WTC11 (cell line): ENCODE results near the gene ZNF445. TPM values are rescaled to one million over a fixed set of nuclear protein-coding genes. Genes with fewer than 3 reads are reported as not detected.
A peak's percentile ranks its signal among the peaks of the same experiment; 100 is the strongest.

Source experiments
- ATAC-seq: fragments of 200-7000 bp; cut with Tn5 transposase; 2 replicates; pipeline ENCODE4 v1.10.0; 2021; ENCODE audit warnings: mild to moderate bottlenecking, moderate library complexity
- CTCF ChIA-PET: fragments of 300-600 bp; sonication (Branson Sonifier 250); formaldehyde crosslinking; loops from one replicate; lab custom pipeline; 2021; ENCODE audit warnings: antibody characterized with exemption; lab: Charles Lee
- POLR2A ChIA-PET: fragments of 350-600 bp; sonication (Branson Sonifier 250); formaldehyde crosslinking; loops from one replicate; lab custom pipeline; 2021; ENCODE audit warnings: antibody characterized with exemption; lab: Charles Lee
- DNase-seq: peaks from one replicate; pipeline ENCODE4 v3.0.0; 2021; ENCODE audit warnings: low spot score
- H3K27ac Mint-ChIP-seq: 2 replicates; pipeline ENCODE4 v1.8.0; 2021; ENCODE audit warnings: mixed read lengths
- H3K27me3 Mint-ChIP-seq: 2 replicates; pipeline ENCODE4 v1.8.0; 2021; ENCODE audit warnings: low read depth, mild to moderate bottlenecking, moderate library complexity, mixed read lengths
- H3K36me3 Mint-ChIP-seq: 2 replicates; pipeline ENCODE4 v1.8.0; 2021; ENCODE audit warnings: mixed read lengths
- H3K4me1 Mint-ChIP-seq: 2 replicates; pipeline ENCODE4 v1.8.0; 2022; ENCODE audit warnings: mixed read lengths
- H3K4me3 Mint-ChIP-seq: 2 replicates; pipeline ENCODE4 v1.8.0; 2021; ENCODE audit warnings: mild to moderate bottlenecking, moderate library complexity, mixed read lengths
- H3K9me3 Mint-ChIP-seq: 2 replicates; pipeline ENCODE4 v1.8.0; 2021; ENCODE audit warnings: mixed read lengths
- ATF1 ChIP-seq: sonication (generic); formaldehyde crosslinking; IDR thresholded peaks from 2 replicates; pipeline ENCODE4 v1.8.1; 2023; ENCODE audit warnings: mild to moderate bottlenecking, moderate library complexity, missing genetic modification reagents
- CBFB ChIP-seq: sonication (generic); formaldehyde crosslinking; IDR thresholded peaks from 2 replicates; pipeline ENCODE4 v1.8.1; 2022; ENCODE audit warnings: mild to moderate bottlenecking, low read depth, missing genetic modification reagents
- GABPB1 ChIP-seq: sonication (generic); formaldehyde crosslinking; IDR thresholded peaks from 2 replicates; pipeline ENCODE4 v1.8.1; 2023; ENCODE audit warnings: mild to moderate bottlenecking, missing genetic modification reagents
- MYBL2 ChIP-seq: sonication (generic); formaldehyde crosslinking; IDR thresholded peaks from 2 replicates; pipeline ENCODE4 v1.8.1; 2023; ENCODE audit warnings: mild to moderate bottlenecking, moderate library complexity, missing genetic modification reagents
- NFYB ChIP-seq: sonication (generic); formaldehyde crosslinking; conservative IDR thresholded peaks from 2 replicates; pipeline ENCODE4 v1.8.0; 2022; ENCODE audit warnings: low read depth, missing genetic modification reagents
- NR2C2 ChIP-seq: sonication (generic); formaldehyde crosslinking; IDR thresholded peaks from 2 replicates; pipeline ENCODE4 v1.8.0; 2022; ENCODE audit warnings: mild to moderate bottlenecking, missing genetic modification reagents
- TCF7 ChIP-seq: sonication (generic); formaldehyde crosslinking; IDR thresholded peaks from 2 replicates; pipeline ENCODE4 v1.8.0; 2022; ENCODE audit warnings: mild to moderate bottlenecking, low read depth, missing genetic modification reagents, moderate library complexity
- ZNF121 ChIP-seq: sonication (generic); formaldehyde crosslinking; IDR thresholded peaks from 2 replicates; pipeline ENCODE4 v1.8.0; 2023; ENCODE audit warnings: missing genetic modification reagents
- ZNF138 ChIP-seq: sonication (generic); formaldehyde crosslinking; conservative IDR thresholded peaks from 2 replicates; pipeline ENCODE4 v1.8.1; 2022; ENCODE audit warnings: mild to moderate bottlenecking, moderate library complexity, missing genetic modification reagents
- ZNF416 ChIP-seq: fragments of 250-450 bp; sonication (Bioruptor Pico); IDR thresholded peaks from 2 replicates; pipeline ENCODE4 v1.9.0; 2021; ENCODE audit warnings: mild to moderate bottlenecking, inconsistent platforms
- total RNA-seq: library from RNA; stranded (reverse); gene quantifications from 3 replicates; pipeline ENCODE4 v1.2.3, GENCODE V29; 2021
- TF ChIP-seq, protein P1 (sequence below): sonication (generic); formaldehyde crosslinking; conservative IDR thresholded peaks from 2 replicates; pipeline ENCODE4 v1.8.1; 2023; ENCODE audit warnings: mild to moderate bottlenecking, low read depth, missing genetic modification reagents, moderate library complexity
- TF ChIP-seq, protein P2 (sequence below): fragments of 250-450 bp; sonication (Bioruptor Pico); IDR thresholded peaks from 2 replicates; pipeline ENCODE4 v2.1.2; 2022; ENCODE audit warnings: mild to moderate bottlenecking, moderate library complexity
- TF ChIP-seq, protein P3 (sequence below): fragments of 250-450 bp; sonication (Bioruptor Pico); IDR thresholded peaks from 2 replicates; pipeline ENCODE4 v1.9.0; 2021; ENCODE audit warnings: mild to moderate bottlenecking
- TF ChIP-seq, protein P4 (sequence below): fragments of 250-450 bp; sonication (Bioruptor Pico); IDR thresholded peaks from 2 replicates; pipeline ENCODE4 v1.9.0; 2021; ENCODE audit warnings: mild to moderate bottlenecking, borderline replicate concordance
- TF ChIP-seq, protein P5 (sequence below): fragments of 200-600 bp; IDR thresholded peaks from 2 replicates; pipeline ENCODE4 v1.8.0; 2022; ENCODE audit warnings: antibody characterized with exemption

ZNF445 gene
- total RNA-seq, 1 experiment from 2014 or later = 20.3 TPM

DNA sequence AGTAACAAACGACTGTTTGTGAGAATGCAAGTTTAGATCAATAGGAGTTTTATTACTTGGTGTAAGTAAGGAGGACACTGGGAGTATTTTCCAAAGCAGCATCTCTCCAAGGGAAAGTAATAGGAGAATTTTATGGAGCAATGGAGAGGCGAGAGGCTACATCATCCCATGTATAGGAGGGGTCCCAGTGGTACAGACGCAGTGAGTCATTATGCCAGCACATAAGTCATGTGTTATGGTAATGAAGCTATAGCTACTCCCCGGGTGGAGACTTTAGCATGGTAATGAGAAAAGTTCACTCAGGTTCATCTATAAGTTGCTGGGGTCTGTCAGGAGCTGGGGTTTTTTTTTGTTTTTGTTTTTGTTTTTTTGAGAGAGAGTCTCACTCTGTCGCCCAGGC lies 29.5 kb upstream of the ZNF445 start:
- H3K27ac Mint-ChIP-seq = no peak overlapping the region; the same call in 1 of the 2 replicates
- TF ChIP-seq, protein P1, sequence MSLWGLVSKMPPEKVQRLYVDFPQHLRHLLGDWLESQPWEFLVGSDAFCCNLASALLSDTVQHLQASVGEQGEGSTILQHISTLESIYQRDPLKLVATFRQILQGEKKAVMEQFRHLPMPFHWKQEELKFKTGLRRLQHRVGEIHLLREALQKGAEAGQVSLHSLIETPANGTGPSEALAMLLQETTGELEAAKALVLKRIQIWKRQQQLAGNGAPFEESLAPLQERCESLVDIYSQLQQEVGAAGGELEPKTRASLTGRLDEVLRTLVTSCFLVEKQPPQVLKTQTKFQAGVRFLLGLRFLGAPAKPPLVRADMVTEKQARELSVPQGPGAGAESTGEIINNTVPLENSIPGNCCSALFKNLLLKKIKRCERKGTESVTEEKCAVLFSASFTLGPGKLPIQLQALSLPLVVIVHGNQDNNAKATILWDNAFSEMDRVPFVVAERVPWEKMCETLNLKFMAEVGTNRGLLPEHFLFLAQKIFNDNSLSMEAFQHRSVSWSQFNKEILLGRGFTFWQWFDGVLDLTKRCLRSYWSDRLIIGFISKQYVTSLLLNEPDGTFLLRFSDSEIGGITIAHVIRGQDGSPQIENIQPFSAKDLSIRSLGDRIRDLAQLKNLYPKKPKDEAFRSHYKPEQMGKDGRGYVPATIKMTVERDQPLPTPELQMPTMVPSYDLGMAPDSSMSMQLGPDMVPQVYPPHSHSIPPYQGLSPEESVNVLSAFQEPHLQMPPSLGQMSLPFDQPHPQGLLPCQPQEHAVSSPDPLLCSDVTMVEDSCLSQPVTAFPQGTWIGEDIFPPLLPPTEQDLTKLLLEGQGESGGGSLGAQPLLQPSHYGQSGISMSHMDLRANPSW (CRISPR knock-in tag) = no peak
- TF ChIP-seq ZNF138 (CRISPR knock-in tag) (no peak), TCF7 (CRISPR knock-in tag) (no peak), GABPB1 (CRISPR knock-in tag) (no peak), ZNF416 (CRISPR knock-in tag) (no peak), CBFB (no peak), ATF1 (no peak), NR2C2 (CRISPR knock-in tag) (no peak), ZNF121 (CRISPR knock-in tag) (no peak), NFYB (CRISPR knock-in tag) (no peak), MYBL2 (CRISPR knock-in tag) (no peak)
- TF ChIP-seq, protein P2, sequence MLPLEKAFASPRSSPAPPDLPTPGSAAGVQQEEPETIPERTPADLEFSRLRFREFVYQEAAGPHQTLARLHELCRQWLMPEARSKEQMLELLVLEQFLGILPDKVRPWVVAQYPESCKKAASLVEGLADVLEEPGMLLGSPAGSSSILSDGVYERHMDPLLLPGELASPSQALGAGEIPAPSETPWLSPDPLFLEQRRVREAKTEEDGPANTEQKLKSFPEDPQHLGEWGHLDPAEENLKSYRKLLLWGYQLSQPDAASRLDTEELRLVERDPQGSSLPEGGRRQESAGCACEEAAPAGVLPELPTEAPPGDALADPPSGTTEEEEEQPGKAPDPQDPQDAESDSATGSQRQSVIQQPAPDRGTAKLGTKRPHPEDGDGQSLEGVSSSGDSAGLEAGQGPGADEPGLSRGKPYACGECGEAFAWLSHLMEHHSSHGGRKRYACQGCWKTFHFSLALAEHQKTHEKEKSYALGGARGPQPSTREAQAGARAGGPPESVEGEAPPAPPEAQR (CRISPR knock-in tag) = no peak
- TF ChIP-seq, protein P3, sequence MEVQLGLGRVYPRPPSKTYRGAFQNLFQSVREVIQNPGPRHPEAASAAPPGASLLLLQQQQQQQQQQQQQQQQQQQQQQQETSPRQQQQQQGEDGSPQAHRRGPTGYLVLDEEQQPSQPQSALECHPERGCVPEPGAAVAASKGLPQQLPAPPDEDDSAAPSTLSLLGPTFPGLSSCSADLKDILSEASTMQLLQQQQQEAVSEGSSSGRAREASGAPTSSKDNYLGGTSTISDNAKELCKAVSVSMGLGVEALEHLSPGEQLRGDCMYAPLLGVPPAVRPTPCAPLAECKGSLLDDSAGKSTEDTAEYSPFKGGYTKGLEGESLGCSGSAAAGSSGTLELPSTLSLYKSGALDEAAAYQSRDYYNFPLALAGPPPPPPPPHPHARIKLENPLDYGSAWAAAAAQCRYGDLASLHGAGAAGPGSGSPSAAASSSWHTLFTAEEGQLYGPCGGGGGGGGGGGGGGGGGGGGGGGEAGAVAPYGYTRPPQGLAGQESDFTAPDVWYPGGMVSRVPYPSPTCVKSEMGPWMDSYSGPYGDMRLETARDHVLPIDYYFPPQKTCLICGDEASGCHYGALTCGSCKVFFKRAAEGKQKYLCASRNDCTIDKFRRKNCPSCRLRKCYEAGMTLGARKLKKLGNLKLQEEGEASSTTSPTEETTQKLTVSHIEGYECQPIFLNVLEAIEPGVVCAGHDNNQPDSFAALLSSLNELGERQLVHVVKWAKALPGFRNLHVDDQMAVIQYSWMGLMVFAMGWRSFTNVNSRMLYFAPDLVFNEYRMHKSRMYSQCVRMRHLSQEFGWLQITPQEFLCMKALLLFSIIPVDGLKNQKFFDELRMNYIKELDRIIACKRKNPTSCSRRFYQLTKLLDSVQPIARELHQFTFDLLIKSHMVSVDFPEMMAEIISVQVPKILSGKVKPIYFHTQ = no peak
- TF ChIP-seq, protein P4, sequence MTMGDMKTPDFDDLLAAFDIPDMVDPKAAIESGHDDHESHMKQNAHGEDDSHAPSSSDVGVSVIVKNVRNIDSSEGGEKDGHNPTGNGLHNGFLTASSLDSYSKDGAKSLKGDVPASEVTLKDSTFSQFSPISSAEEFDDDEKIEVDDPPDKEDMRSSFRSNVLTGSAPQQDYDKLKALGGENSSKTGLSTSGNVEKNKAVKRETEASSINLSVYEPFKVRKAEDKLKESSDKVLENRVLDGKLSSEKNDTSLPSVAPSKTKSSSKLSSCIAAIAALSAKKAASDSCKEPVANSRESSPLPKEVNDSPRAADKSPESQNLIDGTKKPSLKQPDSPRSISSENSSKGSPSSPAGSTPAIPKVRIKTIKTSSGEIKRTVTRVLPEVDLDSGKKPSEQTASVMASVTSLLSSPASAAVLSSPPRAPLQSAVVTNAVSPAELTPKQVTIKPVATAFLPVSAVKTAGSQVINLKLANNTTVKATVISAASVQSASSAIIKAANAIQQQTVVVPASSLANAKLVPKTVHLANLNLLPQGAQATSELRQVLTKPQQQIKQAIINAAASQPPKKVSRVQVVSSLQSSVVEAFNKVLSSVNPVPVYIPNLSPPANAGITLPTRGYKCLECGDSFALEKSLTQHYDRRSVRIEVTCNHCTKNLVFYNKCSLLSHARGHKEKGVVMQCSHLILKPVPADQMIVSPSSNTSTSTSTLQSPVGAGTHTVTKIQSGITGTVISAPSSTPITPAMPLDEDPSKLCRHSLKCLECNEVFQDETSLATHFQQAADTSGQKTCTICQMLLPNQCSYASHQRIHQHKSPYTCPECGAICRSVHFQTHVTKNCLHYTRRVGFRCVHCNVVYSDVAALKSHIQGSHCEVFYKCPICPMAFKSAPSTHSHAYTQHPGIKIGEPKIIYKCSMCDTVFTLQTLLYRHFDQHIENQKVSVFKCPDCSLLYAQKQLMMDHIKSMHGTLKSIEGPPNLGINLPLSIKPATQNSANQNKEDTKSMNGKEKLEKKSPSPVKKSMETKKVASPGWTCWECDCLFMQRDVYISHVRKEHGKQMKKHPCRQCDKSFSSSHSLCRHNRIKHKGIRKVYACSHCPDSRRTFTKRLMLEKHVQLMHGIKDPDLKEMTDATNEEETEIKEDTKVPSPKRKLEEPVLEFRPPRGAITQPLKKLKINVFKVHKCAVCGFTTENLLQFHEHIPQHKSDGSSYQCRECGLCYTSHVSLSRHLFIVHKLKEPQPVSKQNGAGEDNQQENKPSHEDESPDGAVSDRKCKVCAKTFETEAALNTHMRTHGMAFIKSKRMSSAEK = no peak
- TF ChIP-seq, protein P5, sequence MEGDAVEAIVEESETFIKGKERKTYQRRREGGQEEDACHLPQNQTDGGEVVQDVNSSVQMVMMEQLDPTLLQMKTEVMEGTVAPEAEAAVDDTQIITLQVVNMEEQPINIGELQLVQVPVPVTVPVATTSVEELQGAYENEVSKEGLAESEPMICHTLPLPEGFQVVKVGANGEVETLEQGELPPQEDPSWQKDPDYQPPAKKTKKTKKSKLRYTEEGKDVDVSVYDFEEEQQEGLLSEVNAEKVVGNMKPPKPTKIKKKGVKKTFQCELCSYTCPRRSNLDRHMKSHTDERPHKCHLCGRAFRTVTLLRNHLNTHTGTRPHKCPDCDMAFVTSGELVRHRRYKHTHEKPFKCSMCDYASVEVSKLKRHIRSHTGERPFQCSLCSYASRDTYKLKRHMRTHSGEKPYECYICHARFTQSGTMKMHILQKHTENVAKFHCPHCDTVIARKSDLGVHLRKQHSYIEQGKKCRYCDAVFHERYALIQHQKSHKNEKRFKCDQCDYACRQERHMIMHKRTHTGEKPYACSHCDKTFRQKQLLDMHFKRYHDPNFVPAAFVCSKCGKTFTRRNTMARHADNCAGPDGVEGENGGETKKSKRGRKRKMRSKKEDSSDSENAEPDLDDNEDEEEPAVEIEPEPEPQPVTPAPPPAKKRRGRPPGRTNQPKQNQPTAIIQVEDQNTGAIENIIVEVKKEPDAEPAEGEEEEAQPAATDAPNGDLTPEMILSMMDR = no peak
- TF ChIP-seq, all 79 proteins: peak for 0
- H3K36me3 Mint-ChIP-seq = peaks cover 20% of the 10 kb centered on the region
- peaks cover 3% of the 10 kb centered on the region; the same call in 1 of the 2 replicates for H3K27me3 Mint-ChIP-seq
- no peak overlapping the region for H3K4me3 Mint-ChIP-seq
- POLR2A ChIA-PET = interaction anchor here (2.0 kb wide), 1 partner anchor 169 kb away, joined by 4 read pairs; the partner anchor contains the start of gene TCAIM
- CTCF ChIA-PET = no interaction called here
- peaks cover 33% of the 10 kb centered on the region for H3K4me1 Mint-ChIP-seq
- ATAC-seq = peak; percentile 67
- peaks cover 12% of the 10 kb centered on the region for H3K9me3 Mint-ChIP-seq
- DNase-seq = no peak
